Activated CD8-positive, alpha-beta T cell treated with anti-CD3 and anti-CD28 coated beads for 36 hours (primary cell): ENCODE data around the gene LRBA. TPM values are rescaled to one million over a fixed set of nuclear protein-coding genes. Genes with fewer than 3 reads are reported as not detected.
"Not testable (repeated sequence)": the region's sequence is repeated elsewhere in the genome, so short reads cannot be mapped to it uniquely, and the experiment has no call there.

Experiments used
- ATAC-seq: fragments of 200-7000 bp; cut with Tn5 transposase; one replicate; pipeline ENCODE4 v1.10.0; 2021; ENCODE audit warnings: mild to moderate bottlenecking, moderate library complexity
- CTCF ChIA-PET: fragments of 350-600 bp; sonication (Branson Sonifier 250); formaldehyde crosslinking; loops from one replicate; lab custom pipeline; 2021; ENCODE audit warnings: antibody characterized with exemption; lab: Charles Lee
- POLR2A ChIA-PET: fragments of 350-600 bp; sonication (Branson Sonifier 250); formaldehyde crosslinking; loops from one replicate; lab custom pipeline; 2021; ENCODE audit warnings: antibody characterized with exemption; lab: Charles Lee
- DNase-seq: peaks from one replicate; pipeline ENCODE4 v3.0.0-alpha.2; 2020
- H3K27ac Mint-ChIP-seq: one replicate; pipeline ENCODE4 v1.8.0; 2021; ENCODE audit warnings: mild to moderate bottlenecking, mixed read lengths
- H3K27me3 Mint-ChIP-seq: one replicate; pipeline ENCODE4 v1.8.0; 2021; ENCODE audit warnings: mixed read lengths
- H3K36me3 Mint-ChIP-seq: one replicate; pipeline ENCODE4 v1.8.0; 2021; ENCODE audit warnings: low read depth, mixed read lengths
- H3K4me1 Mint-ChIP-seq: one replicate; pipeline ENCODE4 v1.8.0; 2021; ENCODE audit warnings: low read depth, mixed read lengths
- H3K4me3 Mint-ChIP-seq: one replicate; pipeline ENCODE4 v1.8.0; 2021; ENCODE audit warnings: mild to moderate bottlenecking, moderate library complexity, mixed read lengths
- H3K9me3 Mint-ChIP-seq: one replicate; pipeline ENCODE4 v1.8.0; 2021; ENCODE audit warnings: mixed read lengths
- CTCF ChIP-seq: fragments of 200-600 bp; IDR thresholded peaks from one replicate; pipeline ENCODE4 v1.8.0; 2022; ENCODE audit warnings: antibody characterized with exemption, mild to moderate bottlenecking
- intact Hi-C: fragments of 100-400 bp; cut with micrococcal nuclease; formaldehyde crosslinking; loops from one replicate; pipeline ENCODE4 v1.10.0; 2022
- total RNA-seq, 2 experiments: library from RNA; stranded (reverse); gene quantifications; one replicate each; pipeline ENCODE4 v1.2.3, GENCODE V29; 2021

Gene LRBA
- total RNA-seq, 2 experiments from 2014 or later: 48.1 to 52.5 TPM

- DNase-seq: peak; percentile 57
- POLR2A ChIA-PET: interaction anchor here (0.9 to 6.3 kb wide), 5 partner anchors 14 to 76 kb away, joined by 3 to 35 read pairs (median 3); partner anchors contain the start of genes LRBA and RPS3A
- Mint-ChIP-seq H3K27ac (peak overlapping the region; percentile 89), H3K27me3 (no peaks in the 10 kb centered on the region), H3K9me3 (peaks cover 2% of the 10 kb centered on the region), H3K36me3 (no peaks in the 10 kb centered on the region), H3K4me3 (peak overlapping the region; percentile 34), H3K4me1 (peaks cover 23% of the 10 kb centered on the region)
- CTCF ChIA-PET: interaction anchor here (0.7 to 1.7 kb wide), 4 partner anchors 11 to 275 kb away, joined by 3 to 8 read pairs (median 4); partner anchors contain the start of gene LRBA
- ATAC-seq: peak; percentile 32
- intact Hi-C loops: no loop called here
- no peak for TF ChIP-seq CTCF
Observed at GRCh38 chr4:151029537-151029936, 14.5 kb upstream of the LRBA start.

GRCh38 chr4:151029006-151029405, 13.9 kb upstream of the LRBA start:
- ChIA-PET CTCF (interaction anchor here (1.7 kb wide), 2 partner anchors 10 to 13 kb away, joined by 5 to 8 read pairs; partner anchors contain the start of gene LRBA), POLR2A (interaction anchor here (0.9 to 6.3 kb wide), 3 partner anchors 13 to 71 kb away, joined by 3 to 35 read pairs (median 15); partner anchors contain the start of genes LRBA and RPS3A)
- DNase-seq, H3K4me3 Mint-ChIP-seq, ATAC-seq, intact Hi-C loops, H3K27ac Mint-ChIP-seq, H3K27me3 Mint-ChIP-seq, H3K36me3 Mint-ChIP-seq, H3K9me3 Mint-ChIP-seq: not testable (repeated sequence)
- H3K4me1 Mint-ChIP-seq: peaks cover 23% of the 10 kb centered on the region

GRCh38 chr4:151025759-151026158, 10.7 kb upstream of the LRBA start:
- intact Hi-C loops: no loop called here
- peaks cover 11% of the 10 kb centered on the region for H3K4me1 Mint-ChIP-seq

GRCh38 chr4:151022586-151022985, 7.5 kb upstream of the LRBA start:
- H3K4me3 Mint-ChIP-seq: no peak overlapping the region
- no peak for TF ChIP-seq CTCF
- intact Hi-C loops: no loop called here
- no peaks in the 10 kb centered on the region for H3K4me1 Mint-ChIP-seq
- ATAC-seq (no peak), DNase-seq (no peak)
- H3K36me3 Mint-ChIP-seq: no peaks in the 10 kb centered on the region
- ChIA-PET POLR2A (no interaction called here), CTCF (no interaction called here)
- H3K27ac Mint-ChIP-seq: no peak overlapping the region
- no peaks in the 10 kb centered on the region for H3K9me3 Mint-ChIP-seq
- no peaks in the 10 kb centered on the region for H3K27me3 Mint-ChIP-seq

More at GRCh38 chr4:151025759-151026158, 10.7 kb upstream of the LRBA start:
- Mint-ChIP-seq H3K4me3 (no peak overlapping the region), H3K36me3 (no peaks in the 10 kb centered on the region), H3K27me3 (no peaks in the 10 kb centered on the region), H3K9me3 (peaks cover 2% of the 10 kb centered on the region), H3K27ac (no peak overlapping the region)
- POLR2A ChIA-PET: interaction anchor here (0.9 to 6.3 kb wide), 2 partner anchors 10 to 74 kb away, joined by 3 to 35 read pairs; partner anchors contain the start of genes LRBA and RPS3A
- TF ChIP-seq CTCF: no peak
- ATAC-seq: no peak
- CTCF ChIA-PET: no interaction called here
- no peak for DNase-seq

GRCh38 chr4:151021637-151022334, 6.7 kb upstream of the LRBA start:
- intact Hi-C loops: no loop called here
- no peak for DNase-seq
- H3K27ac Mint-ChIP-seq: no peak overlapping the region
- no peaks in the 10 kb centered on the region for H3K9me3 Mint-ChIP-seq
- TF ChIP-seq CTCF: no peak
- no peaks in the 10 kb centered on the region for H3K4me1 Mint-ChIP-seq
- CTCF ChIA-PET: no interaction called here
- POLR2A ChIA-PET: no interaction called here
- no peak for ATAC-seq
- H3K4me3 Mint-ChIP-seq: no peak overlapping the region
- no peaks in the 10 kb centered on the region for H3K36me3 Mint-ChIP-seq
- H3K27me3 Mint-ChIP-seq: no peaks in the 10 kb centered on the region
